GM19372 (cell line): ENCODE measurements around the gene APOL1.
"Not testable (repeated sequence)": the region's sequence is repeated elsewhere in the genome, so short reads cannot be mapped to it uniquely, and the experiment has no call there.

Experiments
- ATAC-seq: cut with Tn5 transposase; IDR thresholded peaks from one replicate; pipeline ENCODE4 v1.9.1; 2021; ENCODE audit warnings: mild to moderate bottlenecking, low read depth, moderate library complexity; ENCODE audit not compliant: unreplicated experiment

The APOL1 gene

DNA sequence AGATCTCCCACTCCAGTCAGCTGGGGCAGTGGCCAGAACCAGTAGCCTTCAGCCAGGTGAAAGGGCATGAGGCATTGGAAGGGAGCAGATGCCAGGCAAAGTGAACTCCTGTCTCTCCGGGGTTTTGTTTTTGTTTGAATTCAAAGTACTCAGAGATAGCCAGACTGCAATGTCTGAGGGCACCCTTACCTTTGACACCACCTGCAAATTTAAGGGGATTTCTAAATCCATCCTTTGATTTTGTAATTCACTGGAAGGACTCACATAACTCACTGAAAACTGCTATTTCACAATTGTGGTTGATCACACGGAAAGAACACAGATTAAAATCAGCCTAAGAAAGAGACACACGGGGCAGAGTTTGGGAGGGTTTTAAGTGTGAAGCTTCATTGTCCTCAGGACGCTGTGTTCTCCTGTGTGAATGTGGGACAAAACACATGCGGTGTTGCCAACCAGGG is 10.3 kb downstream of the APOL1 start:
- ATAC-seq: not testable (repeated sequence)

DNA sequence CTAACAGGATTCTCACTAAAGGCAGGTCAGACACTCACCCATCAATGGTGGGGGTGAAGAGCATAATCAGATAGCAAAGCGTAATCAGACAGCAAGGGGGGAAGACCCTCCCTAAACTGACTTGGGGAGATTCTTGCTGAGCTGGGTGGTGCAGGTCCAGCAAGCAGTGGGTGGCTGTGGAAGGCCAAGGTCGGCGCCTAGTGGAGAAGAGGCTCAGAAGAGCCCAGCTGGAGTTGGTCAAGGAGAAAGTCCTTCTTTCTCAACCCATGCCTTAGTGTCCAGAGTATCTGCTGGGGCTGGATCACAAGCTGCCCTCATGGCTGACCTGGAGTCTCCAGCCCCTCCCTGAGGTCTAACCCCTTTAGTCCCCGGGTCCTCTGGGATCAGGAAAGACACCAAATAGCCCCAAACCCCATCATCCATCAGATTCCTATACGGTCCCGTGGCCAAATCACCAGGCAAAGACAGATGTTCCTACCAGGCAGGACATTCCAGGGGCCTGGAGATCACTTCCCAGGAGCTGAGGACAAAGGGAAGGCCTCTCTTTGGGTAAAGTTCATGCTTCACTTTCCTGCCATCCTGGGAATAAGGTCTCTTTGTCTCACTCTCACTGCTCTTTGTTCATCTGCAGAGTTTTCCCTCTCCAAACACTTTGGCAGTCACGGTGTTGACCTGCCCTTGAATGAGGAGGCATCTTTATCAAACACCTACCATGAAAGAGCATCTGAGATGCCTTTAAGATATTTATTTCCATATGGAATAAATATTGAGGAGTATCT is 11.1 kb downstream of the APOL1 start:
- not testable (repeated sequence) for ATAC-seq

DNA sequence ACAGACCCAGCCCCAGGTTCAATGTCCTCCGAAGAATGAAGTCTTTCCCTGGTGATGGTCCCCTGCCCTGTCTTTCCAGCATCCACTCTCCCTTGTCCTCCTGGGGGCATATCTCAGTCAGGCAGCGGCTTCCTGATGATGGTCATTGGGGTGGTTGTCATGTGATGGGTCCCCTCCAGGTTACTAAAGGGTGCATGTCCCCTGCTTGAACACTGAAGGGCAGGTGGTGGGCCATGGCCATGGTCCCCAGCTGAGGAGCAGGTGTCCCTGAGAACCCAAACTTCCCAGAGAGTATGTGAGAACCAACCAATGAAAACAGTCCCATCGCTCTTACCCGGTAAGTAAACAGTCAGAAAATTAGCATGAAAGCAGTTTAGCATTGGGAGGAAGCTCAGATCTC is 14.1 kb downstream of the APOL1 start:
- ATAC-seq: no peak

DNA sequence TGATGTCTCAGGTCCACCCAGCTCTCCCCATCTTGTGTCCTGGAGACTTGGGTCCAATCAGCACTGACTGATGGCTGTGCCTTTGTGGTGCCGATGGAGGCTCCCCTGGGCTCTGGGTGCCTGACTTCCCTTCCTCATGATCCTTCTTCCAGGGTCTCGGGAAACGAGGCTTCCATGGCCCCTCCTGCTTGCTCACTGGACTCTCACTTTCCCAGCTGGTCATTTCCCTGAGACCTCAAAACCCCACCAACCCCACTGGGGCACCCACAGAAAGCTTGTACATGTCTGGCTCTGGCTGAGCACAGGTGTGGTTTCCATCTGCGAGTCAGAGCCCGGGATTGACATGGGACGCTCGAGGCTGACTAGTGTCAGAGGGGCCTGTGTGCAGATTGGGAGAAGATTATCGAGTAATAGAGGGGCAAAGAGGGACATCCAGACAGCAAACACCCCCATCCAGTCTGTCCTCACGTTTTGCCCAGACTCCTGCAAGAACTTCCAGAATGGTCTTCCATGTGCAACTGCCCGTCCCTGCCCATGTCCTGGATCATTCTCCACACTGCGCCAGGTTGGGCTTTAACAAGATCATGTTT is 15.1 kb downstream of the APOL1 start:
- no peak for ATAC-seq

DNA sequence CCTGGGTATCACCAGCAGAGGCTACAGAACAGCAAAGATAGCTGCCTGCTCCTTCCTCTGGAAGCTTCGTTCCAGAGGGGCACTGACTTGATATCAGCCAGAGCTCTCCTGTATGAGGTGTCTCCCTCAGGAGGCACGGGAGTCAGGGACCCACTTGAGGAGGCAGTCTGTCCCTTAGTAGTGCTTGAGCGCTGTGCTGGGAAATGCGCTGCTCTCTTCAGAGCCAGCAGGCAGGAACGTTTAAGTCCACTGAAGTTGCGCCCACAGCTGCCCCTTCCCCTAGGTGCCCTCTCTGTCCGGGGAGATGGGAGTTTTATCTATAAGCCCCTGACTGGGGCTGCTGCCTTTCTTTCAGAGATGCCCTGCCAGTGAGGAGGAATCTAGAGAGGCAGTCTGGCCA is 18.3 kb downstream of the APOL1 start:
- ATAC-seq: not testable (repeated sequence)

DNA sequence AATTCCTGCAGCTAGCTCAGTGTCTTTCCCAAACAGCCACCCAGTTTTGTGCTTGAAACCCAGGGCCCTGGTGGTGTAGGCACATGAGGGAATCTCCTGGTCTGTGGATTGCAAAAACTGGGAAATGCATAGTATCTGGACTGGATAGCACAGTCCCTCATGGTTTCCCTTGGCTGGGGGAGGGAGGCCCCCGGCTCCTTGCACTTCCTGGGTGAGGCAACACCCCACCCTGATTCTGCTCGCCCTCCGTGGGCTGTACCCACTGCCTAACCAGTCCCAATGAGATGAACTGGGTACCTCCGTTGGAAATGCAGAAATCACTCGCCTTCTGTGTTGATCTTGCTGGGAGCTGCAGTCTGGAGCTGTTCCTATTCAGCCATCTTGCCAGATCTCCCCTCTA is 19.0 kb downstream of the APOL1 start:
- ATAC-seq: not testable (repeated sequence)

DNA sequence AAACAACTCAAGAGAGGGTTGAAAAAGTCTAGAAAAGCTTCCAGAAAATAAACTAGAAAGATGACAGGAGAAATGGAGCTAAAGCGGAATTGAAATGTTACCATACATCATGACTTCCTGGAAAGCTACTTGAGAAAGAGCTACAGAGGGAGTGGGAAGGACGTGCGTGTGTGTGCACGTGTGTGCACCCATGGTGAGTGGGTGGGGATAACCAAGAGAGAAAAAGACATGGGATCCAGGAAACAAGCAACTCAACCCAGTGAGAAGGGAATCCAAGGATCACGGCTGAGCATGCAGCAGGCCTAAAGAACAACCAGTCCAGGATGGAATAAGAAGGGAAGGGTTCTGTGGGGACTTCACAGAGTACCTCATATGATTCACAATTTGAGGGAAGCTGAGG is 21.6 kb downstream of the APOL1 start:
- no peak for ATAC-seq

DNA sequence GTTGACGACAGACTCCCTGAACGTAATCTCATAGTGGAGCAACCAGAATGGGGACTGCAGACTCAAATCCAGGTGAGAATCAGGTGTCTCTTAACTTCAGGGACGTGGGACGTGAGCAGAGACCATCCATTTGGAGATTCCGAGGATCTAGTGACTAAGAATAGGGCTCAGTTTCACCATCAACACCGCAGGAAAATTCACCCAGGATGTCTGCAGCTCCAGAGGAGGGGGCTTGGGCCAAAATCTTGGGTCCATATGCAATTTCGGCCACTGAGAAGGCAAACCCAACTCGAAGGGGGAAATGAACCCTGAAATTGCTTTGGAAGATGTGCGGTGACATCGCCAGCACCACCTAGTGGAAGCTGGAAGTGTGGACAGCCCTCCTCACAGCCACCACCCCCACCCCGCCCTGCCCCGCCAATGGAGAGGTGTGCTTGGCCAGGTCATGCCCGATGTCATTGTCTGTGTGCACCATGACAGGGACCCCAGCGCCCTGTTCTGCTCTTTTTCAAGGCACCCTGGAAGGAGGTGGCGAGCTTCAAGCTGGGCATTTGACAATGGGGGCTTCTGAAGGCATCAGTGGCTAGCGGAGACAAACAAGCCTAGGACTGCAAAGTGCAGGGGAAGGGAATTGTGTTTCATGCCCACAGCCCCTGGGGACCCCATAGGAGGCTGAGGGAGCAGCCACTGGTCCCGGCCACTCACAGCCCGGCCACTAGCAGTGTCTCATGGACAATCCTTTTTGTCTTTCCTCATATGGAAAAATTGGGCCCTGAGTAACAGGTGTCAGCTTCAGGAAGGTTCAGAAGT is 24.8 kb downstream of the APOL1 start:
- no peak for ATAC-seq

DNA sequence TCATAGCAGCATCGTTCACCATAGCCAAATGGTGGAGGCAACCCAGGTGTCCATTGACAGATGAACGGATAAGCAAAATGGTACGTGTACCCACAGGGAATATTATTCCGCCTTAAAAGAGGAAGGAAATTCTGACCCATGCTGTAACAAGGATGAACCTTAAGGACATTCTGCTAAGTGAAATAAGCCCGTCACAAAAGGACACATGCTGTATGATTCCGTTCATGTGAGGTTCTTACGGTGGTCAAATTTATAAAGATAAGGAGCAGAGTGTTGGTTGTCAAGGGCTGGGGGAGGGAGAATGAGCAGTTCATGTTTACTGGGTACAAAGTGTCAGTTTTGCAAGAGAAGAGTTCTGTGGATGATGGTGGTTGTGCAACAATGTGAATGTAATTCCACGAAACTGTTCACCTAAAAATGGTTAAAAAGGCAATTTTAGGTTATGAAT is 26.3 kb downstream of the APOL1 start:
- ATAC-seq: no peak

DNA sequence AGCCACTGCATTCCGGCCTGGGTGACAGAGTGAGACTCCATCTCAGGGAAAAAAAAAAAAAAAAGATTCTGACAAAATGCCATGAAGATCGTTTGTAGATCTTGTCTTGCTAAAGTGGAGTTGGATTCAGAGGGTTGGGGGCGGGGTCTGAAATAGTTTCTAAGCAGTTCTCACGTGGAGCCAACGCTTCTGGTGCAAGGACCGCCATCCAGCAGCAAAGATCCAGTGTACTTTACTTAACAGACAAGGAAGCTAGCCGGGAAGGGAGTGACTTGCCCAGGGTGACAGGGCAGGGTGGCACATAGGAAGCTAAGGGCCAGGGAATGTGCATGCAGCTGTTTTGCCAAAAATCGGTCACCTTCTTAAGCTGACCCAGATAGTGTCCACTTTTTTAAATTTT is 27.4 kb downstream of the APOL1 start:
- no peak for ATAC-seq

DNA sequence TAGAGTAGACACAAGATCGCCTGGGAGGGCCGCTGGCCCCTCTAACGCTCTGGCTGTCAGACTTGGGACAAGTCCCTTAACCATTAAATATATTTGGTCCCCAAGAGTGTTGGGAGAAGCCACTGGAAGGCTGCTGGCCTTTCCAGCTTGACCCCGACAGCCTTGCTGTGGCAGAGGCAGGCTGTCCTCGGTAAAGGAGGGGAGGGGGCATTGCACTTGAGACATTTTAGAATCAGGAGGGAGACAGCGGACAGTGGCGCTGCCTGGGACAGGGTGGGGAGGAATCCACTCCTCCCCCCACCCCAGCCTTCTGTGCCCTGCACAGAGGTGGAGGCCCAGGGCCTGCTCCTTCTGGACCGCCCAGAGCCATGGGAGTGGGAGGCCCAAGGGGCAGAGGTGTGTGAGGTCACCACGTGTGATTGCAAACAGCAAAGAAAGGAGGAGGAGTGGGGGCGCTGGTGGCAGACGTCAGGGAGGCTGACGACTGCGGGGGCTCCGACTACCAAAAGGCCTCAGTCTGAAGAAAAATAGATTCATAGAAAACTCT is 28.9 kb downstream of the APOL1 start:
- no peak for ATAC-seq

DNA sequence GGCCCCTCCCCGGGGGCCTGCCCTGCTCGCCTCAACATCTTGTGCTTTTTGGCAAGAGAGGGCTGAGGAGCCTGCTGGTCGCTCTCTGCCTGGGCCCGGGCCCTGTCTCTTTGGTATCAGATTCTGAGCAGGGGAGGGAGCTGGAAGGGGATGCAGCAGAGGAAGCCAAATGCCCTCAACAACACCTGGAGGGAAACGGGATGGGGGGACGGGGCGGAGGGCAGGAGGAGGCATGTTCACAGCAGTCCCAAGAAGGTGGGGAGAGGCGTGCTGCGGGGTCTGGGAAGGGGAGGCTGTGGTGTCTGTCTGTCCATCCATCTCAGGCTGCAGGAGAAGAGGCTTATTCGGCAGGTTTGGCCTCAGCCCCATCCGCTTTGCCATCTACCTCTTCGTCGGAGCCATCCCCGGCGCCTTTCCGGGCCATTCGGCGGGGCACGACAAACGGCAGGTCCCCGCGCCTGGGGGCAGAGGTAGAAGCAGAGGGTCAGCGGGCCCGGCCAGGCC is 29.4 kb downstream of the APOL1 start:
- no peak for ATAC-seq

DNA sequence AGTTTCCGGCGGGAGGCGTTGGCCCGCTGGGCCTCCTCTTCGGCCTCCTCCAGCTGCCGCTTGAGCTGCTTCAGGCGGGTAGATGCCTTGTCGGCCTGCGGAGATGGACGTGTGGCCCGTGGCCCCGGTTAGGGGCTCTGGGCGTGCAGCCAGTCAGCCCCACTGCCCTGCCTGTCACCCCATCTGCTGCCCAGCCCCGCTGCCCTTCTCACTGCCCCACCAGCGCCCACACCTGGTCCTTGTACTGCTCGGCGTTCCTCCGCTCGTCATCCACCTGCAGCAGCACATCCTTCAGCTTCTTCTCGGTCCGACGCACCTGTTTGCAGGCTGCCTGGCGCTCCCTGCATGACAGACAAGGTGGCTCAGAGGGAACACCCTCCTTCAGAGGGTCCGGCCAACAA is 31.2 kb downstream of the APOL1 start:
- ATAC-seq: no peak

DNA sequence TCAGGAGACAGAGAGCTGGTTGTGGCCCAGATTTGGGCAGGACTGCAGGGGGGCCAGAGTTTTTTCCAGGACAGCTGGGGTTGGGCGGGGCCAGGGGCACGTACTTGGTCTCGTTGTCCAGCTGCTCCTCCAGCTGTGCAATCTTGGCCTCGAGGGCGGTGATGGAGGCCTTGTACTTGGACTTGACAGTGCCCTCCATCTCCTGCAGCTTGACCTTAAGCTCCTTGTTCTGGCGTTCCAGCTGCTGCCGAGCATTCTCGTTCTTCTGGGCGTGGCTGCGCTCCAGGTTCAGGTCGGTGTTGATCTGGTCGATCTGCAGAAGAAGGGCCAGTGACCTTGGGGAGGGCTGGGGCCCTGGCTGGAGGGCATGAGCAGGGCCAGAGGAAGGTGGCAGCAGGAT is 32.1 kb downstream of the APOL1 start:
- ATAC-seq: no peak

DNA sequence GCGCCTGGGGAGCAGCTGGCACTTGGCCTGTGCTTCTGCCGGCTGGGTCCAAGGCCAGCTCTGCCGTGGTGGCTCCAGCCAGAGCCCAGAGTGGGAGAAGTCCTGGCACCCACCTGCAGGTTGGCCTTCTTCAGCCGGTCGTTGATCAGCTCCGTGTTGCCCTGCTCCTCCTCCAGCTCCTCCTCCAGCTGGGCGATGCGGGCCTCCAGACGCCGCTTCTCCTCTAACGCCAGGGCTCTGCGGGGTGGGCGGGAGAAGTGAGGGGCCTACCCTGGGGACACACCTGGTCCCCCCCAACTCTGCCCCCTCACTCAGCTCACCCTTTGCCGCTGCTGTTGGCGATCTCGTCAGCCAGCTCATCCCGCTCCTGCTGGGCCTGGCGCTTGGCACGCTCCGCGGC is 32.6 kb downstream of the APOL1 start:
- ATAC-seq: no peak

DNA sequence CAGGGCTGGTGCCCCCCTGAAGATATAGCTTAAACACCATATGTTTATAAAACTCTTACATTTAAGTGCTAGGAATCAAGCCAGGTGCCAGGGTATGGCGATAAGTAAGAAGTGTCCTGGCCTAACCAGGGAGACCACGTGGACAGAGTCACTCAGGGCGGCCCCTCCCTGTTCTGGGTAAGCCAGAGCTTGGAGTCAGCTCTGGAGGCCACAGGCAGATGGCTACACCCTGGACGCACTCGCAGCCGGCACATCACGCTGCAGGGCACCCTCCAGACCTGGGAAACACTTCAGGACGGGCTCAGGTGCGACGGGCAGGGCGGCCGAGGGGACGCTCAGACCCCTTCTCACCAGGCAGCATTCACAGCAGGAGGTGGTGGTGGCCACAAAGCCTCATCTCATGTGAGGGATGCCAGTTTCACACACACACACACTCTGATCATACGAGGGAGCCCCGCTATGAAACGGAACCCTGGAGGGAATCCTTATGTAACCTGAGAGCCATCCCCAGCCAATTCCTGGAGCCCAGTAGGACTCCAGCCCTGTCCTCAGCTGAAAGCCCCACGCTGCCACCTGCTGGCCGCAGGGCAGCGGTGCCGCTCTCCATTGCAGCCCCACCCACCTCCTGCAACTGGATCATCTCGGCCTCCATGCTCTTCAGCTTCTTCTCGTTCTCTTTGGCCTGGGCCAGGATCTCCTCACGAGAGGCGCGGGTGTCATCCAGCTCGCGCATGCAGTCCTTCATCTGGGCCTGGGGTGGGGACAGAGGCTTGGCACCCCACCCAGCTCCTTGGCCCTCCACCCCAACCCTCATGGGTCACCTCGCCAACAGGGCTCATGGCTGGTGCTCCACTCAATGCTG is 33.4 kb downstream of the APOL1 start:
- no peak for ATAC-seq

DNA sequence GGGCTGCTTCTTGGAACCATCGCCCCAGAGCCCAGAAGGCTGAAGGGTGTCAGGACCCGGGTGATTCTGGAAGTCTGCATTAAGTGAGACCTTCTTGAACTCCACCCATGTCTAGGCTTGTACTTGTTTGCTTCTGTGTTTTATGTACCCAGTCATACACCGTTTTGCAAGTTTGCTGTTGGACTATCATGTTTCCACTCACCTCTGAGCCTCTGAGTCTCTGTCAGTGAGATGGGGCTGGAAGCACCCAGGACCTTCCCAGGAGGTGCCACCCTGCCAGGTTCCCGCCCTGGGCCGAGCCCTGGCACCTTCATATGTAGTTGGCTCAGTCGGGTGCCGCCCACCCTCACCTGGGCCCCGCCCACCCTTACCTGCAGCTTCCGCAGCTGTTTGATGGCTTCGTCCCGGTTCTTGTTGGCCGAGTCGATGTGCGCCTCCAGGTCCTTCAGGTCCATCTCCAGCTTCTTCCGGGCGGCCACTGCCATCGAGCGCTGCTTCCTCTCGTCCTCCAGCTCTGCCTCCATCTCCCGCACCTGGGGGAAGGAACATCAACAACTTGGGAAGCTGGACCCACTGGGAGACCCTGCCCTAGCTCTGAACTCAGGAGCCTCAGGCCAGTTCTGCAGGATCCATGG is 35.1 kb downstream of the APOL1 start:
- ATAC-seq: no peak

DNA sequence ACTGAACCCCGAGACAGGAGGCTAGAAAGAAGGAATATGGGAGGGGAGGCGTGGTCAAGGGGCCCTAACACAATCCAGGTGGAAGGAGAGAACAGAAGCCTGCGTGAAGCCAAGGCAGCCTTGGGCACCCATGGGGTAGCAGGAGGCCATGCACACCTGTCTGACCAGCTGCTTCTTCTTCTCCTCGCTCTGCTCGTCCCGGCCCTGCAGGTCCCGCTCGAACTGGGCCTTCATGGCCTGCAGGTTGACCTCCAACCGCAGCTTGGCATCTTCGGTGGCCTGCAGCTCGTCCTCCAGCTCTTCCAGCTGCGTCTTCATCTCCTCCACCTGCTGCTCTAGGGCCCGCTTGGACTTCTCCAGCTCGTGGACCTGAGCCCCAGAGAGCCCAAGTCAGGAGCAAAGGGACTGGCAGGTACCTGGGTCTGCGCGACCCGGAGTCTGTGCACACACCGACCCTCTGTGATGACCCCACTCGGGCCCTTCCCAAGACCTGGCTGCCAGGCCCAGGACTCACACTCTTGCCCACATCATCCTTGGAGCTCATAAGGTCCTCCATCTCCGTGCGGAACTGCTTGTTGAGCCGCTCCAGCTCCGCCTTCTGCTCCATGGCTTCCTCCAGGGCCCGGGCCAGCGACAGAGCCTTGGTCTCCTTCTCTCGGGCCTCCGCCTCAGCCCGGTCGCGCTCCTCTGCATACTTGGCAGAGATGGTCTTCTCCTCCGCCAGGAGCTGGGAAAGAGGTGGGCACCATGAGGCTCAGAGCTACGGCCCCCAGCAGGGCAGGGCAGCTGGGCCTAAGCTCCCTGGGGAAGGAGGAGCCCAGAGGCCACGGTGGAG is 35.9 kb downstream of the APOL1 start:
- ATAC-seq: no peak
